GM21526 (cell line): Measurements from ENCODE around the gene FARP1.
"Not testable (repeated sequence)": the region's sequence is repeated elsewhere in the genome, so short reads cannot be mapped to it uniquely, and the experiment has no call there.

Source experiments
- ATAC-seq: cut with Tn5 transposase; IDR thresholded peaks from one replicate; pipeline ENCODE4 v1.9.1; 2021; ENCODE audit warnings: moderate library complexity; ENCODE audit not compliant: unreplicated experiment, low FRiP score

Gene FARP1

DNA sequence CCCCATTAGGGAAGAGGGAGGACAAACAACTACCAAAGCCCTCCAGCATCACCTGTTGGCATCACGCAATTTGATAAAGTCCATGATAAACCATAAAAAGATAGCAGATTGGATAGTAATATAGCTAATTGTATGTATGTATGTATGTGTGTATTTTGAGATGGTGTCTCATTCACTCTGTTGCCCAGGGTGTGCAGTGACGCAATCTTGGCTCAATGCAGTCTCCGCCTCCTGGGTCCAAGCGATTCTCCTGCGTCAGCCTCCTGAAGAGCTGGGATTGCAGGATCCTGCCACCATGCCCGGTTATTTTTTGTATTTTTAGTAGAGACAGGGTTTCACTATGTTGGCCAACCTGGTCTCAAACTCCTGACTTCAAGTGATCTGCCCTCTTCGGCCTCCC is 108.8 kb downstream of the FARP1 start:
- no peak for ATAC-seq

DNA sequence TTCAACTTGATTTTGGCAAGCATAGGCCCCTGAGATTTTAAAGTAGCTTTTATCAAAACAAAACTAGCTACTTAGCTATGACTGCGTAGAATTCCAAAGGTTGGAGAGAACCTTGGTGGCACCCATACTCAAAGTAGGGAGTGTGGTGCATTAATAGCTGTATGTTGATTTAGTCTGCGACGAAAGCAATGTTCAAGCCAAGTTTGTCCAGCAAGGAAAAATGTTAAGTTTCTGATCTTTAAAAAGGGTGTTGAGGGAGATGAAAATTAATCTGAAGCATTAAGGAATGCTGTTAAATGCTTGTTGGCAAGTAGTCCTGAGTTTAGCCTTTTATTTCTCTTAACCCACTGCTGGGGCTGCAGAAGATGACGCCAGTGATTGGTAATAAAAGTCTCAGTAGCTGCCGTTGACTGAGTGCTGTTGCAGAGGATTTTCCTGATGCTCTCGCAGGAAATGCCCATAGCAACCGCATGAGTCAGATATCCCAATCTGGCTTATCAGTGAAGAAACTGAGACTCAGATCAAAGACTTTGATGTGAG is 110.1 kb downstream of the FARP1 start:
- no peak for ATAC-seq

DNA sequence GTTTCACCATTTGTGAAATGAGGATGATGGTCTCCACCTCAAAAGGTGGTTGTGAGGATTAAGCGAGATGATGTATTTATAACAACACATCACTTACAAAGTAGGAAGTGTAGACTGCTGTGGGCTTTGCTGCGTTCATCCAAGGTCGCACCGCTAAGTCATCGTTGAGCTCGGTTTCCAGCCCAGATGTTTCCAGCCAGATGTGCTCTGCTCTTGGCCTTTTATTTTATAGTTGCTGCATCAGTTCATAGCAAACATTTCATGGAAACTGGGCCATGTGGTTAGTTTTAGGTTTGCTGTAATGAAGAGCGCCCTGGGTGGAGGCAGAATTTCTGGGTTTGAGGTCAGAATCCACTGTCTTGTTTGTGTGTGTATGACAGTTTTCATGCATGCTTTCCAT is 110.6 kb downstream of the FARP1 start:
- no peak for ATAC-seq

DNA sequence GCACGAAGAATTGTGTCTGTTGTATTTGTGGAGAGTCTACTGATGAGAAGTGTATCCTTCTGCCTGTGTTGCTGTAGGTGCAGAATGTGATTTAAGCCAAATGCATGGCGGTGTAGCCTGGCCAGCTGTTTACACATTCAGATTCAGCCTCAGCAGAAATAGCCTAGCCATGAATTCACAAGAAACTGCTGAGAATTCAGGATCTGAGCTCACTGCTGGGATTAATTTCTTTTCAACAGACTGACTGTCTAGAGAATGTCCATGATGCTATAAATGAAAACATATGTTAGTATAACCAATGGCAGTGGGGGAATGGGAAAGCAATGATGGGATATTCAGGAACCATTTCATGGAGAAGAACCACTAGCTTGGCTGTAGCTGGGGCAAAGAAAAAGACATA is 111.6 kb downstream of the FARP1 start:
- ATAC-seq: no peak

DNA sequence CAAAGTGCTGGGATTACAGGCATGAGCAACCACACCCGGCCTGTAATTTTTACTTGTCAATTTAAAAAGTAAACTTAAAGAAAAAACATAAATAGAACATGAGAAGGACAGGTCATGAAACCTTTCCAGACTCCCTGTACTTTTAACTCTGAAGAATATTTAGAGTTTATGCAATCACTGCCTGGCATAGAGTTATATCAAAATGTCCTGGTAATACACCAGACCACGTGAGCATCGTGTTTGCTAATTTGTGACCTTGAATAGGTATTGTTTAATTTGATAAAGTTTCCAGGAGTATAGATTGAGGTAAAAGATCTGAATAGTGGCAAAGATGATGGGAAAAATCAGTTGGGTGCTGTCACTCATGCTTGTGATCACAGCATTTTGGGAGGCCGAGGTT is 115.3 kb downstream of the FARP1 start:
- ATAC-seq: no peak

DNA sequence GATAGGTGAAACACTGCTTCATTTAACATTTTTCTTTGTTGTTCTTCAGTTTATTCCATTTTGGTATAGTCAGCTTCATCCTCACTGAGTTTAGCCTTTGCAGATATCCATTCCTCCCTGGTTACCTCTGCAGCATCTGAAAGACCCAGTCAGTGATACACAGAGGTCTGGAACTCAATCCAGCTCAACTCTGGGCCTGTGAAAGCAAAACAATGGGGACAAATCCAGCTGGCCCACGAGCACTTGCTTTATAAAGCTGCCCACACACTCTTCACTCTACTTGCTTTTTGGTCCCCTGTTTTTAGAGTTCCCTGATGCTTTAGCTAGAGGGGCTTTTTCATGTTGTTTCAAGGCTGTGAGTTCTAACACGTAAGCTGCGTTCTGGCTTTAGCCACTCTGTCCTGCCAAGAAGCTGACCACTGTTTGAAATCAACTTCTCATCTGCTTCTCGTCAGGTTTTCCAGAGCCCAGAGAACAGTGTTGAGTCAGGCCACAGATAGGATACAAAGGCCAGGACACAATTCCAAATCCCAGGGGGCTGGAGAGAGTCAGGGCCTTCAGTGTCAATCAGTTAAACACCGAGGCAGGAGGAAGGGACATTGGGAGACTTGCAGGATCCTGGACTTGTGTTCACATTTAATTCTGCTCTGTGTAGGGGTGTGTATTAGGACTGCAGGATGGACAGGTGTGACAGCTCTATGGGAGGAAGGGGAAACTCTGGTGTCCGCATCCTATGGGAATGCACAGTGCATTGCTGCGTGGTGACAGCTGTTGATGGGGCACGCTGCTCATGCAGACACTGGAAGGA is 117.7 kb downstream of the FARP1 start:
- ATAC-seq: no peak

DNA sequence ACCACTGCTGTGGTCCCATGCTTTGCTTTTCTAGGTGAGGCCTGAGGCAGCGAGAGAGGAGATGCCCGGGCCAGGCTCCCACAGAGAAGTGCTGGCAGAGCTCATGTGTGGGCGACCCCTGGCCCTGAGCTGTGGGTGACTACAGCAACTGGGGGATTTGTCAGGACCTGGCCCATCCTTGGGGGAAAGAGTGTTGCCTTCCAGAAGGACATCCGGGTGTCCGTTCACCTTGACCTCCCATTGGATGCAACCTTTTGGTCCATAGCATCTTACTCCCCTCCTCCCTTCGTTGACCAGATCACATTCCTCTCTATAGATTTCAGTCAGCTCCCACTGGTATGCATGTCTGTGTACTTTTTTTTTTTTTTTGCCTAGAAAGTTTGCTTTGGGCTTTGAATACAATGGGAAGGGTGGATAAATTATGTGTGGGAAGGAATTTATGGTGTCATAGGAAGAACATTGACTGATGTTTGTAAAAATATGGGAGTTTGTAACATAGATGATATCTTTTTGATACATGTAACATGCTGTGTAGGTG is 118.3 kb downstream of the FARP1 start:
- no peak for ATAC-seq

DNA sequence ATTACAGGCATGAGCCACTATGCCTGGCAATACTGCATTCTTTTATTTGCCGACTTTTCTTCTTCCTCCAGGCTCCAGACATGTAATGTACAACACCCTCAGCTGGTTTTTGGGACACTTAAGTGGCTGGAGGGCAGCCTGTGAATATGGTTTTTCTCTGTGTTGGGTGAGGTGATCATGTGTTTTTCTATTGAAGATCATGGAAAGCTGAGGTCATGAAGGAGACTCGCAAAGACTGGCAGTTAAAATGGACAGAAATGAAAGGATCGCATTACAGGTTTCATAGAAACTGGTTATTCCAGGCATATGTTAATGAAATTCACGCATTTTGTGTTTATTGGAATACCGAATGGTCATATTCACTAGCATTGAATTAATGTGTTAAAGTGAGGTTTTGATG is 119.4 kb downstream of the FARP1 start:
- ATAC-seq: no peak

DNA sequence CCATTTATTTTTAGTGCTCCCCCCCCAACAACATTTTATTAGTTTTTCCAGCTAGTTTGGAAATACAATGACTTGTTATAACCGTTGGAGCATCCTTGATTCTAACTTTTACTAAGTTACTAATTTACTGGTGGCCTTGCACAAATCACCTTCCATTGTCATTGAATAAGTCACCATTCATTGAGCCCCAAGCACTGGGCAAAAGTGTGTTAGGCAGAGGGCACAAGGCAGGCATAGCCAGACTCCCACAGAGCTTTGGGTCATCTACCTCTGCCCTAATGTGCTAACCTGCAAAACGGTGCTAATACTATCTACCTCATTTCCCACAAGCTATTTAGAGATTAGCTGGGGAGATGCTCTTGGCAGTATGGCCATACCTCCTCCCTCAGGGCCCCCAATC is 120.9 kb downstream of the FARP1 start:
- no peak for ATAC-seq

DNA sequence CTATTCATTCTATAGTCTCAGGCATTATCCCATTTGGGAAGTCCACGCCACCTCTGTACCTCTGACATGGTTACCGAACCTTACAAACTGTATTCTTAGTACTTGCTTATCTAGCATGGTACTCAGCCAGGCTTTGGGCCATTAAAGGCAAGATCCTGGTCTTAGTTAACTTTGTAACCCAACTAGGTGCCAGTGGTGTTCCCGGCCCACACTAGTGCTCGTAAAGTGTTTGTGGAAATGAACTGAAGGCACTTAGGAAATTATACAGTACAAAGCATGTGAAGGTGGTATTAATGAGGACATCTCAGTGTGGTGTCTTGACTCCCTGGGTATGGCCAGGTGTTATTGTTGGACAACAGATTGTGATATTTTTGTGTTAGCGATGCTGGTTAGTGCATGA is 122.0 kb downstream of the FARP1 start:
- no peak for ATAC-seq

DNA sequence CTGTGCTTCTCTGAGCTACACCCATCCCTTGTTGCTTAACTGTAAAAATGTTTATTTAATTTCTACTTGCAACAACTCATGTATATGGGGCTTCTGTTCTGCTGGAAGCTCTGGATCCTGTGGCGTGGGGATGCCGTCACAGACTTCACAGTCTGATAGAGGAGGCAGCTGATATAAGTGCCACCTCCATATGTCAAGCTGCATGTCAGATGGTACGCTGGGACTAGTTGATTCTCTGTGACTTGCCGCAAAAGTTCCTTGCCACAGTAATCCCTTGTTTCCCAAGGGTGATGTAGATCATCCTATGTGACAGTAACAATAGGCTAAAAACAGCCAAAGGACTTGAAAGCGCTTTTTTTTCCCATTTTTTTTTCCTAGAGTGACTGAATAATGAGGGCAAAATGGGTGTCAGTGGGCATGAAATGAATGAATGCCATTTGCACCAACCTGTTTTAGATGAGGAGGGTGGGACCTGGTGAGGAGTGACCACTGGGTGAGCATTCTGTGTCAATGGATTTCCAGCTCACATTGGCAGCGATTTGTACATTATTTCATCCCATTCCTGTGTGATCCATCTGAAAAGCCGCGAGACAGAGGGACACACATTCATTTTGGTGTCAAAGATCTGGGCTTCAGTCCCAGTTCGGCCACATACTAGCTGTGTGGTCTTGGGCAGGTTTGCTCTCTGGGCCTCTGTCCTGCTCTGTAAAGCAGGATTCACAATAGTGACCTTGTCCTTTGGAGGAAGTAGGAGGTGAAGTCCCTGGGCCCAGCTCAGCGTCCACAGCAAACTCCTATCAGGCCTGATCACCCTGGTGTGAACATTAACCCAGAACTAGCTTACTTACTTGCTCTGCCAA is 123.0 kb downstream of the FARP1 start:
- no peak for ATAC-seq

DNA sequence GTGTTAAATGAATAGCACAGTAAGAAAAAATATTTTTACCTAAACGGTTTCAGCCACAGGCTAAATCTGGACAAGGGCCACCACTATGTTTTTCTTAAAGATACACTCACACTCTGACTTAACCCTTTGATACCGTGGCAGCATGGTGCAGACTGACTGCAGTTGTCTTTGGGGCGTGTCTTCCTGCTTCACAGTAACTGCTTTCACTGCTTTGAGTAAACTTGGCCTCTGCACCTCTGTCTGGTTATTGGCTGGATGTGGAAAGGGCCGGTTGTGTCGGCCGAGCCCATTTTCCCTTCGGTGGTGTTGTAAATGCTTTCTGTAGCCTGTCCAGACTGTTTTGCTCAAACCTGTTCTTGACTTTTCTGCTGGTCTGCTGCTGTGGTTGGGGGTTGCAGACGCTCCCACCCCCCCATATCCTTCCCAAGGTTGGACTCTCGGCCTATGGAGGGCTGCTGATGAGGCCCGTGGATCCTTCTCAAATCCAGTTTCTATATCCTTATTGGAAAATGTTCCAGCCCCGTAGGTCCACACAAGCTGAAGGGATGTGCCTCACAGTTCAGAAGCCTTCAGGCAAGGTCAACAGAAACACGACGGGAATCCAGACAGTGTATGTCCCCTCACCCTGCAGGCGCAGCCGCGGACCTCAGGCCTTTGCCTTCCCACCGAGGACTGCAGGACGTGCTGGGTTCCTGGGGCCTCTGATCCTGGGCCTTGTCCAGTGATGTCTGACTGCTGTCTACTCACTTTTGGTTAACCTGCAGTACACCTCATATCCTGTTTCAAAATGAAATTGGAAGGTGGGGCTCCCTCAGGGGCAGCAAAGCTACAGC is 124.4 kb downstream of the FARP1 start:
- peak; percentile 85 for ATAC-seq

DNA sequence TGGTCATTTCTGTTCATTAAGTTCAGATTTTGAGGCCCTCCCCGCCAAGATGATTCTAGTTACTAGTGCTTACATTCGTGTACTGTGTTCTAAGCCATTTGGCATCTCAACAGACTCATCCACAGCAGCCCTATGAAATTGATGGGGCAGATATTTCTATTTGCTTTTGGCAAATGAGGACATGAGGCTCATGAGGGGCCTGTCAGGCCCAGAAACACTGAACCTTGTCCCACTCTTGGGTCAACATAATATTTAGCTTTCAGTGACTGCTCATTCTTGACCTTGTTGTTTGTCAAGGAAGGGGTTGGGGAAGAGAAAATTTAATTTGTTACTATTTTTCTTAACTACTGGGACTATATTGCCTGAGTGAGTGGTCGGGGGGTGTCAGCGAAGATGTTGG is 126.5 kb downstream of the FARP1 start:
- no peak for ATAC-seq

DNA sequence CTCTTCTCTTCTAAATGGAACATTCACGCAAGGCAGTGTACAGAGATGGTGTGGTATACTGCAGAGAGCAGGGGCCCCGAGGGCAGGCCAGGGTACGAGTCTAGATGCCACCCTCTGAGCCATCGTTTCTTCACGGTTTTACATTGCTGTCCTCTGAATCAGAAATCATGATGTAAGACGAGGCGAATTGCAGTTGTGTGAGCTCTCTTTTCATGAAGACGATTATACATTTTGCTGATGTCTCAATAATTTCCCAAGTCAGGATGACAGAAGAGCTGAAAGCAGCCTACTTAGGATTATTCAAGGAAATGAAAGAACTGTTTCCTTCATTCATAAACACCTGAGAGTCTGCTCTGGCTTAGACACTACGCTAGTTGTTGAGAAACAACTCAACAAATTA is 127.9 kb downstream of the FARP1 start:
- ATAC-seq: no peak

DNA sequence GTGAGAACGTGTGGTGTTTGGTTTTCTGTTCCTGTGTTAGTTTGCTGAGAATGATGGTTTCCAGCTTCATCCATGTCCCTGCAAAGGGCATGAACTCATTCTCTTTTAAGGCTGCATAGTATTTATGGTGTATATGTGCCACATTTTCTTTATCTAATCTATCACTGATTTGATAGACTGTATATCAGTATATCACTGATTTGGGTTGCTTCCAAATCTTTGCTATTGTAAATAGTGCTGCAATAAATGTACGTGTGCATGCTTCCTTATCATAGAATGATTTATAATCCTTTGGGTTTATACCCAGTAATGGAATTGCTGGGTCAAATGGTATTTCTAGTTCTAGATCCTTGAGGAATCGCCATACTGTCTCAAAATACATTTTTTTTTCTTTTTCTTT is 128.8 kb downstream of the FARP1 start:
- not testable (repeated sequence) for ATAC-seq

DNA sequence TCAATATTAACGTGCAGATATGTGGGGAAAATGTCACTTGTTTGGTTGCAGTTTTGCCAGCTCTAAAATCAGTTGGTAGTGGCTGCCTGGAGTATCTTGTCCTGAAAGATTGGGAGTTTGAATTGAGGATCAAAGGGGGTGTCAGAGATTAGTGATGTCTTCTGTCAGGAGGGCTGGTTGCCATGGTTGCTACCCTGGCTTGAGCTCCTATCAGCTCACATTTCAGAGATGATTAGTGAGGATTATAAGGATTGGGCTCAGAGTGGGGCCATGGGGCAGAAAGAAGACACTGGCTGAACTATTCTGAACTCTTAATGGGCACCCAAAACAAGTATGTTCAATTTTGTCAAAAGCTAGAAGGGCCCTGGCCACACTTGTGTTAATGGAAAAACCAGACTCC is 129.7 kb downstream of the FARP1 start:
- no peak for ATAC-seq

DNA sequence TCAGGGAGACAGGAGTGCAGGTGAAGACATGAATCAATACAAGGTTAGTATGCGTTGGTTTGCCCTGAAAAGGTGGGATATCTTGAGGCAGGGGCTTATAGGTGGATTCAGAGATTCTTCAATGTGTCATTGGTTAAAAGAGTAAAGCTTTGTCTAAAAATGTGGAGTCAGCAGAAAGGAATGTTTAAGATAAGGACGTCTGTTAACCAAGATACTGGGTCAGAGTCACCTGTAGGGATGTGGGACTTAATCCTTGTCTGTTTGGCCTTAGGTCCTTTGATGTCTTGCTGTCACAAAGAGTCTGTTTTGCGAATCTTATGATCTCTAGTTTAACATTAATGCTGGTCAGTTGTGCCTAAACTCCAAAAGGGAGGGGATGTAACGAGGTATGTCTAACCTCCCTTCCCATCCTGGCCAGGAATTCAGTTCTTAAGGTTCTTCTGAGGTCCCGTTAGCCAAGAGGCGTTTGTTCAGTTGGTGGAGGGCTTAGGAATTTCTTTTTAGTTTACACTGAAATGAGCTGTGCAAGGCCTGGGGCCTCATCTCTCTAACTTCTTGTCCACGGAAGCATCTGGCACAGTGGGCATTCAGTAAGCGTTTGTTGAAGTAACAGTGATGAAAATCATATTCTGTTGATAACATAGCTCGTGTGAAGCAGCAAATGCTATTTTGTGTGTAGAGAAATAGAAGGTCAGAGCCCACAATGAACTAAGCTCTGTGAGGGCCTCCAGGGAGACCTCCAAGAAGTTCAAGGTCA is 130.4 kb downstream of the FARP1 start:
- ATAC-seq: no peak

DNA sequence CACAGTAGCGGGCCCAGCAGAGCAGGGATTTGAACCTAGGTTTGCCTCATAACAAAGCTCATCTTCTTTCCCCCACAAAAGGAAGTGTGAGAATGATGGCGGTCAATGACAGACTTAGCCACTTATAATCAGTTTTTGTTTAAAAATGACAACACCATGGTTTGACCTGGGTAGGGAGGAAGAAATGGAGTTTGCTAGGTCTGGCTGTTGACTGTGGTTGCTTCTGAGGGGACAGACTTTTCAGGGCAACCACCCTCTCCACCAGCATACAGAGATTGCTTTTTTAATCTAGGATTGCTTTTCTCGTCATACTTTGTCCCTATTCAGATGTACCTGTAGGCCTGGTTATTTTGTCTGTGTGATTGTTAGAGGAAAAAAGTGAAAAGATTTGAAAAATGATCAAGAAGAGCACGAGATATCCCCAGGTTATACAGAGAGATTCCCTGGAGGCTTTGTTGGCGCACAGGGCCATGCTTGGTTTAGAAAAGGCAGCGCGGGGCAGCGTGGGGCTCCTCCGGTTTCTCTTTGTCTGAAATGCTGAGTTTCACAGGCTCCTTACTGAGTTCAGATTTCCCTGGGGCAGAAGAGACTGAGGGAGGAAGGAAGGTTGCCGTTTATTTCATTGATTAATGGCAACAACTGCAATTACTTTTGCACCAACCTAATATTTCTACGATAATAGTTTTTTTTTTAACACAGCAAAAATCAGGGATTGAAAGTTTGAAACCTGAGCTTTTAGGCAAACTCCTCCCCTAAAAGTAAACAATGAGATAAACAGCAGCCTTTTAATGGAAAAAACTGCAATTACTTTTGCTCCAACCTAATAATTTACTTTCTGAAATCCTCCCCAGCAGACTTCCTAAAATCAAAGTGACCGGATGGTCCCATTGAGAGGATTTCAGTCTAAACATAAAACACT is 131.2 kb downstream of the FARP1 start:
- ATAC-seq: no peak
